ENCODE measurements around the gene SEMA4B.

DNA sequence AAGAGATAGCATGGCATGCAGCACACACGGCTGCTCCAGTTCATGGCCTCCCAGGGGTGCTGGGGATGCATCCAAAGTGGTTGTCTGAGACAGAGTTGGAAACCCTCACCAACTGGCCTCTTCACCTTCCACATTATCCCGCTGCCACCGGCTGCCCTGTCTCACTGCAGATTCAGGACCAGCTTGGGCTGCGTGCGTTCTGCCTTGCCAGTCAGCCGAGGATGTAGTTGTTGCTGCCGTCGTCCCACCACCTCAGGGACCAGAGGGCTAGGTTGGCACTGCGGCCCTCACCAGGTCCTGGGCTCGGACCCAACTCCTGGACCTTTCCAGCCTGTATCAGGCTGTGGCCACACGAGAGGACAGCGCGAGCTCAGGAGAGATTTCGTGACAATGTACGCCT, 27.8 kb downstream of the SEMA4B start:
- peak; percentile 37; the same call in 1 of the 2 replicates for TF ChIP-seq POLR2AphosphoS5 (IDR thresholded peaks at IDR 0.05; ENCODE audit: low read depth, low read length)
- TF ChIP-seq POLR2A (IDR thresholded peaks at IDR 0.05; ENCODE audit: low read depth, low read length) = no peak; the same call in 1 of the 2 replicates

All from GM12892 (cell line).